Middle frontal gyrus (tissue), 1 donor: ENCODE results near the gene SPRYD4.

Source experiments
- DNase-seq: peaks from one replicate; pipeline ENCODE4 v3.0.0-alpha.2; 2015; ENCODE audit warnings: low spot score; ENCODE audit errors: extremely low spot score

Gene SPRYD4

DNA sequence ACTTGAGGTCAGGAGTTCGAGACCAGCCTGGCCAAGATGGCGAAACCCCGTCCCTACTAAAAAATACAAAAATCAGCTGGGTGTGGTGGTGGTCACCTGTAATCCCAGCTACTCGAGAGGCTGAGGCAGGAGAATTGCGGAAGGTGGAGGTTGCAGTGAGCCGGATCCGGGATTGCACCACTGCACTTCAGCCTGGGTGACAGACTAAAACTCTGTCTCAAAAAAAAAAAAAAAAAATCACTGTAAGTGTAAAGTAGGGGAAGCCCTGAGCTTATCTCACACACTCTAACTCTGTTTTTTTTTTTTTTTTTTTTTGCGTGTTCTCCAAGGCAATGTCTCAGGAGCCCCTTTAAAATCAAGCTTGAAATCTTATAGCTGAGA, 52.8 kb downstream of the SPRYD4 start:
- DNase-seq: no peak

- DNase-seq: peak; percentile 46
Observed at GRCh38 chr12:56521590-56522371, 53.4 kb downstream of the SPRYD4 start, which contains the start of gene RBMS2. RBMS2 (plus strand) TSS chr12:56521820; CDS start chr12:56522024, 204 bp downstream.

GRCh38 chr12:56522411-56523193, 54.2 kb downstream of the SPRYD4 start:
- DNase-seq: no peak

DNA sequence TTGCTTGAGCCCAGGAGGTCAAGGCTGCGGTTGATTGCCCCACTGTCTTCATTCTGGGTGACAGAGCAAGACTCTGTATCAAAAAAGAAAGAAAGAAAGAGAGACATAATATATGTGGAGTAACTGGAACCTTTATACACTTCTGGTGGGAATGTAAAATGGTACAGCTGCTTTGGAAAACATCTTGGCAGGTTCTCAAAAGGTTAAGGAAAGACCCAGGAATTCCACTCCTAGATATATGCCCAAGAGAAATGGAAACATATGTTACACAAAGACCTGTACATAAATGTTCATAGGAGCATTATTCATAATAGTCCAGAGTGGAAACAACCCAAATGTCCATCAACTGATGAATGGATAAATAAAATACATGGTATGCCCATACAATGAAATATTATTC, 60.5 kb downstream of the SPRYD4 start:
- DNase-seq: no peak
